SU-DHL-6 (cell line): ENCODE data around the gene VSIG10L.

ENCODE experiments used
- H2AFZ ChIP-seq: fragments of 200-600 bp; sonication (generic); 2 replicates; pipeline ENCODE4 v1.6.1; 2014; ENCODE audit warnings: low read depth, mild to moderate bottlenecking, moderate library complexity, mixed read lengths, antibody characterized with exemption, low read length; ENCODE audit not compliant: severe bottlenecking
- H3F3A ChIP-seq: fragments of 200-600 bp; shearing (Covaris generic); 2 replicates; pipeline ENCODE4 v1.6.0; 2016; ENCODE audit warnings: antibody characterized with exemption, mild to moderate bottlenecking; ENCODE audit not compliant: insufficient read depth
- H3K27ac ChIP-seq: fragments of 200-600 bp; sonication (generic); 2 replicates; pipeline ENCODE4 v1.5.1; 2016; ENCODE audit warnings: low read depth, mild to moderate bottlenecking, low read length, moderate library complexity, mixed read lengths
- H3K27me3 ChIP-seq: fragments of 200-600 bp; sonication (generic), shearing (Covaris generic); 2 replicates; pipeline ENCODE4 v1.6.0; 2014; ENCODE audit warnings: mild to moderate bottlenecking, low read length
- H3K36me3 ChIP-seq: fragments of 200-600 bp; sonication (generic); 2 replicates; pipeline ENCODE4 v1.6.1; 2014; ENCODE audit warnings: mild to moderate bottlenecking, low read length, mixed read lengths
- H3K4me2 ChIP-seq: fragments of 300-600, 200-600 bp; shearing (Covaris generic), sonication (generic); 2 replicates; pipeline ENCODE4 v1.6.0; 2014; ENCODE audit warnings: low read length, low read depth, mild to moderate bottlenecking; ENCODE audit not compliant: poor library complexity, severe bottlenecking
- H3K4me3 ChIP-seq: fragments of 200-600 bp; sonication (generic); 2 replicates; pipeline ENCODE4 v1.5.1; 2014; ENCODE audit warnings: antibody characterized with exemption, low read length, mild to moderate bottlenecking, mixed read lengths; ENCODE audit not compliant: insufficient read depth, poor library complexity, severe bottlenecking
- H3K79me2 ChIP-seq: fragments of 200-600 bp; sonication (generic); 2 replicates; pipeline ENCODE4 v1.6.1; 2014; ENCODE audit warnings: mild to moderate bottlenecking, low read length, moderate library complexity; ENCODE audit not compliant: insufficient read depth
- H3K9ac ChIP-seq: fragments of 200-600 bp; sonication (generic); 2 replicates; pipeline ENCODE4 v1.7.0; 2014; ENCODE audit warnings: mild to moderate bottlenecking, low read length
- H3K9me2 ChIP-seq: fragments of 200-600 bp; sonication (generic); replicated peaks from 2 replicates; pipeline ENCODE4 v1.6.1; 2014; ENCODE audit warnings: low read length; ENCODE audit not compliant: insufficient read depth
- H3K9me3 ChIP-seq: fragments of 200-600 bp; sonication (generic); 2 replicates; pipeline ENCODE4 v1.6.1; 2014; ENCODE audit warnings: low read length, mixed read lengths; ENCODE audit not compliant: insufficient read depth
- H4K20me1 ChIP-seq: fragments of 200-600 bp; sonication (generic); 2 replicates; pipeline ENCODE4 v1.6.1; 2014; ENCODE audit warnings: low read depth, mild to moderate bottlenecking, antibody characterized with exemption, low read length, moderate library complexity, mixed read lengths
- EZH2phosphoT487 ChIP-seq: fragments of 200-600 bp; sonication (generic), shearing (Covaris generic); conservative IDR thresholded peaks from 2 replicates; pipeline ENCODE4 v1.6.1; 2018; ENCODE audit warnings: mild to moderate bottlenecking, antibody characterized with exemption, low read length, moderate library complexity, mixed read lengths
- TF ChIP-seq, protein P1 (sequence below): fragments of 200-600 bp; sonication (generic); IDR thresholded peaks from one replicate; pipeline ENCODE4 v1.5.1; 2017; ENCODE audit warnings: antibody characterized with exemption, mild to moderate bottlenecking, low read length, moderate library complexity; ENCODE audit not compliant: insufficient read depth, poor library complexity, severe bottlenecking

The VSIG10L gene

DNA sequence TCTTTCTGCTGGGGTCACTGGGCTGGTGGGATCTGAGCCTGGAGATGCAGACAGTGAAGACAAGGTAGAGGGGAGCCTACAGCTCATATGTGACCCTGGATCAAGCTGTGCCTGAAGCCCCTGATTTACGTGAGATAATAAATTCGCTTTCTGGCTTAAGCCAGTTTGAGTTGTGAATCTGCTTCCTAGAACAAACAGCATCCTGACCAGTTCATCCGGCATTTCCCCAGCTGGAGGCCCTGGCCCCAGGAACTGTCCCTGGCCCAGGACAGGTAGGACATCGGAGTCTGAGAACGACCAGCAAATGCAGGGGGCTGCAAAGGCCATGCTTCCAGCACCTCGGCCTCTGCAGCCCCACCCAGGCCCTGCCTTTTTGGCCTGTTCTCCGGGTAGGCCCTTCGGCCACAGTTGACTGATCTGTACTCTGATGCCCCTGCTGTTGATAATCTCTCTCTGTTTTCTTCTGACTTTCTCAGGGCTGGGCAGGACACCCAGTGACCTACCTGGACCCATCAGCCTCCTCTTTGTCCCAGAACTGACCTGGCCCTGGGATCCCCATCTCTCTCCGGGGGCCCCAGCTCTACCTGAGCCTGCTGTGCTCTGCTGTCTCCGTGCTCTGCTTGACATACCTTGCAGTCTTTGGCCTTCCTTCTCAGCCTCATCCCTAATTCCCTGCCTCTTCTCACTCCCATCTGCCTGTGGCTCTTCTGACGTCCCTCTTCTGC lies 9.5 kb upstream of the VSIG10L start:
- TF ChIP-seq, protein P1, sequence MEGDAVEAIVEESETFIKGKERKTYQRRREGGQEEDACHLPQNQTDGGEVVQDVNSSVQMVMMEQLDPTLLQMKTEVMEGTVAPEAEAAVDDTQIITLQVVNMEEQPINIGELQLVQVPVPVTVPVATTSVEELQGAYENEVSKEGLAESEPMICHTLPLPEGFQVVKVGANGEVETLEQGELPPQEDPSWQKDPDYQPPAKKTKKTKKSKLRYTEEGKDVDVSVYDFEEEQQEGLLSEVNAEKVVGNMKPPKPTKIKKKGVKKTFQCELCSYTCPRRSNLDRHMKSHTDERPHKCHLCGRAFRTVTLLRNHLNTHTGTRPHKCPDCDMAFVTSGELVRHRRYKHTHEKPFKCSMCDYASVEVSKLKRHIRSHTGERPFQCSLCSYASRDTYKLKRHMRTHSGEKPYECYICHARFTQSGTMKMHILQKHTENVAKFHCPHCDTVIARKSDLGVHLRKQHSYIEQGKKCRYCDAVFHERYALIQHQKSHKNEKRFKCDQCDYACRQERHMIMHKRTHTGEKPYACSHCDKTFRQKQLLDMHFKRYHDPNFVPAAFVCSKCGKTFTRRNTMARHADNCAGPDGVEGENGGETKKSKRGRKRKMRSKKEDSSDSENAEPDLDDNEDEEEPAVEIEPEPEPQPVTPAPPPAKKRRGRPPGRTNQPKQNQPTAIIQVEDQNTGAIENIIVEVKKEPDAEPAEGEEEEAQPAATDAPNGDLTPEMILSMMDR: no peak
- TF ChIP-seq EZH2phosphoT487: no peak
- H3K27me3 ChIP-seq: no peaks in the 10 kb centered on the region
- H3K36me3 ChIP-seq: no peaks in the 10 kb centered on the region; the same call in 1 of the 2 replicates

DNA sequence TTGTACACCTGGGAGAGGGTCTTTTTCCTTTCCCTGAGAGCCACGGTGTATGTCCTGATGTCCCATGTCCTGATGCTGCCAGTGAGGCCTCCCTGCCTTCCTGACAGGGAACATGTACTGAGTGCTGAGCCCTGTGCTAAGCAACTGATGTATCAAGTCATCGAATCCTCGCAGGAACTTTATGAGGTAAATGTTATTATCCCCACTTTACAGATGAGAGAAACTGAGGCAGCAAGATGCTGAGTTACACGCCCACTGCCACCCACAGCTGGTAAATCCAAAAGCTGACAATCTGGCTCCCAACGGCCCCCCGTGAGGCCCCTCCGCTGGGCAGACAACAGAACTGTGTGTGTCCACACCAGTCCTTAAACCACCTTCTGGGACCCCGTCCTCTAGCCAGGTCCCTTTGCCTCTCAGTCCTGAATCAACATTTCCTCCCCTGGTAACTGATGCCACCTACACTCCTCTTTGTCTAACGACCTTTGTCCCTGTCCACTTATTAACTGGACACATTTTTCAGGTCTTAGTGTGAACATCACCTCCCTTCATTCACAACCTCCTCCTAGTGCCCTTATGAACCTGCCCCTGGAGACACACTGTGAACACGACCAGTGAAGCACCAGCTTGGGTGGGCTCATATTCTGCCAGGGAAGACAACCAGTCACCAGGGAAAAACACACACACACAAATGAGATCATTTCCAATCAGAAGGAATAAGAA lies 5.4 kb upstream of the VSIG10L start:
- H3K36me3 ChIP-seq: no peaks in the 10 kb centered on the region; the same call in 1 of the 2 replicates

More for the DNA sequence above, 9.5 kb upstream of the VSIG10L start:
- H3K9ac ChIP-seq: no peak overlapping the region
- no peak overlapping the region for H3K4me3 ChIP-seq
- H3F3A ChIP-seq: no peaks in the 10 kb centered on the region
- H3K9me2 ChIP-seq: no peaks in the 10 kb centered on the region
- no peak overlapping the region for H3K4me2 ChIP-seq
- no peak overlapping the region for H3K27ac ChIP-seq
- no peak overlapping the region for H2AFZ ChIP-seq
- H3K9me3 ChIP-seq: no peaks in the 10 kb centered on the region
- H3K79me2 ChIP-seq: no peaks in the 10 kb centered on the region
- no peaks in the 10 kb centered on the region for H4K20me1 ChIP-seq

DNA sequence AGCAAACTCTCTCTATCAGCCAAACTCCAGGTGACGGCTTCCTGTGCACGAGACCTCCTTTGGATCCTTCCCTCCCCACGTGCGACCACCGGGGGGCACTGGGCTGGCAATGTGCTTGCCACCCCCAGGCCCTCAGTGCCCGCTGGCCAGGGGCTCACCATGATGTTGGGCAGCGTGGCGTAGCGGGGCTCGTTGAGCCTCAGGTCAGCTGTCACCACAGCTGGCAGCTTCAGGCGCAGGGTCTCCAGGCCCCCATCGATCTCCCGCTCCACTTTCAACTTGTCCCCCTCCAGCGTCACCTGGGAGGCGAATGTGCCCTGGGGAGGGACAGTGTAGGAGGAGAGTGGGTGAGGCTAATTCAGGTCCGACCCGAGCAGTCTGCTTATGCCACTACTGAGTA lies 4.8 kb upstream of the VSIG10L start:
- Histone ChIP-seq H3F3A (no peaks in the 10 kb centered on the region), H3K9me3 (no peaks in the 10 kb centered on the region), H3K9ac (no peak overlapping the region), H3K4me2 (no peak overlapping the region), H3K4me3 (no peak overlapping the region), H3K9me2 (no peaks in the 10 kb centered on the region), H3K27ac (no peak overlapping the region), H3K36me3 (no peaks in the 10 kb centered on the region; the same call in 1 of the 2 replicates), H3K27me3 (no peaks in the 10 kb centered on the region), H4K20me1 (no peaks in the 10 kb centered on the region), H2AFZ (no peak overlapping the region), H3K79me2 (no peaks in the 10 kb centered on the region)
- TF ChIP-seq EZH2phosphoT487: no peak
- TF ChIP-seq, protein P1: no peak

More for the DNA sequence above, 5.4 kb upstream of the VSIG10L start:
- Histone ChIP-seq H4K20me1 (no peaks in the 10 kb centered on the region), H3K9me2 (no peaks in the 10 kb centered on the region), H2AFZ (no peak overlapping the region), H3K79me2 (no peaks in the 10 kb centered on the region), H3F3A (no peaks in the 10 kb centered on the region), H3K4me2 (no peak overlapping the region), H3K9ac (no peak overlapping the region), H3K9me3 (no peaks in the 10 kb centered on the region), H3K27ac (no peak overlapping the region), H3K27me3 (no peaks in the 10 kb centered on the region), H3K4me3 (no peak overlapping the region)
- no peak for TF ChIP-seq EZH2phosphoT487
- TF ChIP-seq, protein P1: no peak
